ENCODE results near the gene LAMB3.

DNA sequence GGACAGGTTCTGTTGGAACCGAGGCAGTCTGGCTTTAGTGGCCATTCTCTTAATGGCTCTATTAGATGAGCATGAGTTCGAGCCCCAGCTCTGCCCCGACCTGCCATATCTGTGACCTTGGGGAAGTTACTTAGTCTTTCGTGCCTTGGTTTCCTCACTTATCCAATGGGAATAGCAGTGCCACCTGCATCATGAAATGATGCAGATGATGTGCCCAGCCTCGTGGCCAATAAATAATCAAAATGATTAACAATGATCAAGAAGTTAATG is 38.1 kb downstream of the LAMB3 start:
- TF ChIP-seq, protein P1, sequence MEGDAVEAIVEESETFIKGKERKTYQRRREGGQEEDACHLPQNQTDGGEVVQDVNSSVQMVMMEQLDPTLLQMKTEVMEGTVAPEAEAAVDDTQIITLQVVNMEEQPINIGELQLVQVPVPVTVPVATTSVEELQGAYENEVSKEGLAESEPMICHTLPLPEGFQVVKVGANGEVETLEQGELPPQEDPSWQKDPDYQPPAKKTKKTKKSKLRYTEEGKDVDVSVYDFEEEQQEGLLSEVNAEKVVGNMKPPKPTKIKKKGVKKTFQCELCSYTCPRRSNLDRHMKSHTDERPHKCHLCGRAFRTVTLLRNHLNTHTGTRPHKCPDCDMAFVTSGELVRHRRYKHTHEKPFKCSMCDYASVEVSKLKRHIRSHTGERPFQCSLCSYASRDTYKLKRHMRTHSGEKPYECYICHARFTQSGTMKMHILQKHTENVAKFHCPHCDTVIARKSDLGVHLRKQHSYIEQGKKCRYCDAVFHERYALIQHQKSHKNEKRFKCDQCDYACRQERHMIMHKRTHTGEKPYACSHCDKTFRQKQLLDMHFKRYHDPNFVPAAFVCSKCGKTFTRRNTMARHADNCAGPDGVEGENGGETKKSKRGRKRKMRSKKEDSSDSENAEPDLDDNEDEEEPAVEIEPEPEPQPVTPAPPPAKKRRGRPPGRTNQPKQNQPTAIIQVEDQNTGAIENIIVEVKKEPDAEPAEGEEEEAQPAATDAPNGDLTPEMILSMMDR (tag by site-specific recombination; IDR thresholded peaks at IDR 0.05) = no peak
- TF ChIP-seq ZNF785 (tag by site-specific recombination; IDR thresholded peaks at IDR 0.05) (no peak), ZNF473 (tag by site-specific recombination; IDR thresholded peaks at IDR 0.05) (no peak), ZNF416 (tag by site-specific recombination; IDR thresholded peaks at IDR 0.05) (no peak), ZFP41 (tag by site-specific recombination; IDR thresholded peaks at IDR 0.05; ENCODE audit: borderline replicate concordance) (no peak), ZNF169 (tag by site-specific recombination; IDR thresholded peaks at IDR 0.05) (no peak), KLF10 (tag by site-specific recombination; IDR thresholded peaks at IDR 0.05) (no peak), IKZF3 (tag by site-specific recombination; IDR thresholded peaks at IDR 0.05) (no peak), ZNF121 (tag by site-specific recombination; IDR thresholded peaks at IDR 0.05) (no peak), ZNF239 (tag by site-specific recombination; IDR thresholded peaks at IDR 0.05) (no peak)
- TF ChIP-seq, protein P2, sequence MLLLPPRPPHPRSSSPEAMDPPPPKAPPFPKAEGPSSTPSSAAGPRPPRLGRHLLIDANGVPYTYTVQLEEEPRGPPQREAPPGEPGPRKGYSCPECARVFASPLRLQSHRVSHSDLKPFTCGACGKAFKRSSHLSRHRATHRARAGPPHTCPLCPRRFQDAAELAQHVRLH (tag by site-specific recombination; IDR thresholded peaks at IDR 0.05) = no peak
- TF ChIP-seq, protein P3, sequence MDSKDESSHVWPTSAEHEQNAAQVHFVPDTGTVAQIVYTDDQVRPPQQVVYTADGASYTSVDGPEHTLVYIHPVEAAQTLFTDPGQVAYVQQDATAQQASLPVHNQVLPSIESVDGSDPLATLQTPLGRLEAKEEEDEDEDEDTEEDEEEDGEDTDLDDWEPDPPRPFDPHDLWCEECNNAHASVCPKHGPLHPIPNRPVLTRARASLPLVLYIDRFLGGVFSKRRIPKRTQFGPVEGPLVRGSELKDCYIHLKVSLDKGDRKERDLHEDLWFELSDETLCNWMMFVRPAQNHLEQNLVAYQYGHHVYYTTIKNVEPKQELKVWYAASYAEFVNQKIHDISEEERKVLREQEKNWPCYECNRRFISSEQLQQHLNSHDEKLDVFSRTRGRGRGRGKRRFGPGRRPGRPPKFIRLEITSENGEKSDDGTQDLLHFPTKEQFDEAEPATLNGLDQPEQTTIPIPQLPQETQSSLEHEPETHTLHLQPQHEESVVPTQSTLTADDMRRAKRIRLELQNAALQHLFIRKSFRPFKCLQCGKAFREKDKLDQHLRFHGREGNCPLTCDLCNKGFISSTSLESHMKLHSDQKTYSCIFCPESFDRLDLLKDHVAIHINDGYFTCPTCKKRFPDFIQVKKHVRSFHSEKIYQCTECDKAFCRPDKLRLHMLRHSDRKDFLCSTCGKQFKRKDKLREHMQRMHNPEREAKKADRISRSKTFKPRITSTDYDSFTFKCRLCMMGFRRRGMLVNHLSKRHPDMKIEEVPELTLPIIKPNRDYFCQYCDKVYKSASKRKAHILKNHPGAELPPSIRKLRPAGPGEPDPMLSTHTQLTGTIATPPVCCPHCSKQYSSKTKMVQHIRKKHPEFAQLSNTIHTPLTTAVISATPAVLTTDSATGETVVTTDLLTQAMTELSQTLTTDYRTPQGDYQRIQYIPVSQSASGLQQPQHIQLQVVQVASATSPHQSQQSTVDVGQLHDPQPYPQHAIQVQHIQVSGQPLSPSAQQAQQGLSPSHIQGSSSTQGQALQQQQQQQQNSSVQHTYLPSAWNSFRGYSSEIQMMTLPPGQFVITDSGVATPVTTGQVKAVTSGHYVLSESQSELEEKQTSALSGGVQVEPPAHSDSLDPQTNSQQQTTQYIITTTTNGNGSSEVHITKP (tag by site-specific recombination; IDR thresholded peaks at IDR 0.05) = no peak

All from HEK293 (cell line).